ENCODE data around the gene MOV10L1. TPM values are rescaled to one million over a fixed set of nuclear protein-coding genes. Genes with fewer than 3 reads are reported as not detected.

The MOV10L1 gene
- total RNA-seq, 1 experiment from 2014 or later: not detected

- DNase-seq (ENCODE audit: low spot score): no peak
Observed at GRCh38 chr22:50104141-50104544, 14.3 kb downstream of the MOV10L1 start.

GRCh38 chr22:50105208-50106100, 15.6 kb downstream of the MOV10L1 start:
- DNase-seq (ENCODE audit: low spot score): no peak

- DNase-seq (ENCODE audit: low spot score): no peak
Observed at GRCh38 chr22:50107529-50107928, 17.7 kb downstream of the MOV10L1 start.

GRCh38 chr22:50111056-50111455, 21.2 kb downstream of the MOV10L1 start:
- DNase-seq (ENCODE audit: low spot score): no peak

GRCh38 chr22:50112151-50113118, 22.6 kb downstream of the MOV10L1 start:
- DNase-seq (ENCODE audit: low spot score): no peak

GRCh38 chr22:50114221-50115021, 24.6 kb downstream of the MOV10L1 start:
- no peak for DNase-seq (ENCODE audit: low spot score)

DNA sequence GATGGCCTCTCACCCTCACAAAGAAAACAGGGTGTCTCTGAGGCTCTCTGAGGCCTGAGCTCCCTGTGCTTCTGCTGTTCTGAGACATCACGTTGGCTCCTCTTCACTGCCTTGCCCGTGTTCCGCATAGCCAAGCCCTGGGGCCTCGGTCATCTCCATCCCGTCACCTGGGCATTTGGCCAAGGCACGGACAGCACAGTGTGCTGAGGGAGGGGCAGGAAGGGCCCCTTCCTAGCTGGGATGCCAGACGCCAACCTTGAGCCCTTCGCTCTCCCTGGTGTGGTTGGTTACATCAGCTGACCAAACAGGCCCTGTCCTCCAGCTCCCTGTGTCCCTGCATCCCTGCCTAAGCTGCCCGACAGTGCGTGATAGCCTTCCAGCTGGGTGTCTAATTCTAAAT, 25.9 kb downstream of the MOV10L1 start:
- no peak for DNase-seq (ENCODE audit: low spot score)

DNA sequence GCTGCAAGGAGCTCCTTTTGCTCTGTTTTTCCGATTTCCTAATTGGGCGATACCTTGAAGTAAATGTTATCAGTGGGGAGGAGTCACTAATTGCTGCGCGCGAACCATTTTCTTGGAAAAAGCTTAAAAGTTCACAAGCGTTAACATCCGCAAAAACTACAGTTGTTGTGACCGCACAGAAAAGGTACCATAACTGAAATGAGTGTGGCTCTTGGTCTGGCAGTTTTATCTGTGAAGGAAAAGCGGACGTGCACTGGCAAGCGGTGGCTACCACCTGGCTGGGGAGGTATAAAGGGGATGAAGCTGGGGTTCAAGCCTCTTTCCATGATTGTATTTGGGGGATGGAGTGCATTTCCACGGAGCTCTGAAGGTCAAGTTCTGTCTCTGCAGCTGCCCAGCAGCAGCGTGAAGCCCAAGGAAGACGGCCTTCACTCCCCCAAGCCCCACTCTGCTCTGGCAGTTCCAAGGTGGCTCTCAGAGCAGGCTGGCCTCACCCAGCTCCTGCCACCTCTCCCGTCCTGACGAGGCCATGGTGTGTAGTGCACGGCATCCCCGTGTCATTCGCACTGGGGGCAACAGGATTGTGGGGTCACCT, 27.5 kb downstream of the MOV10L1 start:
- no peak for DNase-seq (ENCODE audit: low spot score)

GRCh38 chr22:50118129-50118528, 28.3 kb downstream of the MOV10L1 start:
- DNase-seq (ENCODE audit: low spot score): no peak

- no peak for DNase-seq (ENCODE audit: low spot score)
Observed at GRCh38 chr22:50118557-50119168, 28.9 kb downstream of the MOV10L1 start.

DNA sequence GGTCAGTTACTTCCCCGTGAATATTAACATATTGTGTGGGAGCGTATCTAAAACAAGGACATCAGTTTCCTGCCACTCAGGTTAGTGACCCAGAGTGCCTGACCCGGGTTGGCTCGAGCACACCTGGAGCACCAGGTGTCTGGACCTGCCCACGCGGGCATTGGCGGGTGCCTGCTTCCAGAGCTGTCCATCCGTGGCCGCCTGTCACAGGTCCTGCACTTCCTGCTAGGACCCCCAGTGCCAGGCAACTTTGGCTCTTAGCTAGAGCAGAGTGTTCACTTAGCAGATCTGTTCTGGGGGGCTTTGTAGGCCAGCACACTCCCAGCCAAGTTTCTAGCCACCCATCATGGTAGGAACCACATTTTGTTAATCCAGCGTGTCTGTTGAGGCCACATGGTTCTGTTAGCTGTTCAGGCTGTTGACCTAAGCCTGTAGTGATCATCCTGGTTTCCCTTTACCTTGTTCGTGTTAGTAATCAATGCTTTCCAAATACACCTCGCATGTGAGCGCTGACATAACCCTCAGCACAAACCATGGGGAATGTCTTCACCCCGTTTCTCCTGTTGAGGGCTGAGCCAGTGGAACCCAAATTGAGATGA, 29.5 kb downstream of the MOV10L1 start:
- no peak for DNase-seq (ENCODE audit: low spot score)

GRCh38 chr22:50119768-50120251, 30.0 kb downstream of the MOV10L1 start:
- DNase-seq (ENCODE audit: low spot score): no peak

DNA sequence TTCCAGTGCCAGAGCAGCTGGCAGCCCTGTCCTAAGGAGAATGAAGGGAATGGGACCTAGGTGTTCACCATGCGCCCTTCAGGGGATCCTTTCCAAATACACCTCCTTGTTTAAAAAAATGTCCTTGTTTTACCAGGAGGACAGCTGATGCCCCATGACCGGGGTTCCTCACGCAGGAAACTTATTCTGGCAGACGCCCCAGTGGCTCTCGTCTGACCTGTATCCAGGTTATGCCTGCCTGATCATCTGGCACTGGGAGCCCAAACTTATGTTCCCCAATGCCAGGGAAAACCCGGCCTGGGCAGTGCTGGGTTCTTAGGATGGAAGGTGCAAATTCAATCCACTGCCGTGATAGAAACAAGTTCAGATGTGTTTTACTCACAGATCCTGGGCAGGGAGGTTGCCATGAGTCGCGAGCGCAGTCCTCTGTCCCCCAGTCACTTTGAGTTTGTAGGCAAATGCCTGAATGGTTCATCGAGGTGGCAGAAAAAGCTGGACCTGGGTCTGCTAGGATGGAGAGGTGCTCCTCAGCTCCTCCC, 31.5 kb downstream of the MOV10L1 start:
- DNase-seq (ENCODE audit: low spot score): no peak

DNA sequence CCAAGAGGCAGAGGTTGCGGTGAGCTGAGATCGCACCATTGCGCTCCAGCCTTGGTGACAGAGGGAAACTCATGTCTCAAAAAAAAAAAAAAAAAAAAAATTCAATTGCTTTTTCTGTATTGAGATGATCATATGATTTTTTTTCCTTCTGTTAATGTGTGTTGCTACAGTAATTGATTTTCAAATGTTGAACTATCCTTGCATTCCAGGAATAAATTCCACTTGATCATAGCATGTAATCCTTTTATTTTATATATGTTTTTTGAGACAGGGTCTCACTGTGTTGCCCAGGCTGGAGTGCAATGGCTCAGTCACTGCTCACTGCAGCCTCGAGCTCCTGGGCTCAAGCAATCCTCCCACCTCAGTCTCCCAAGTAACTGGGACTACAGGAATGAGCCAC, 33.3 kb downstream of the MOV10L1 start:
- DNase-seq (ENCODE audit: low spot score): no peak

DNA sequence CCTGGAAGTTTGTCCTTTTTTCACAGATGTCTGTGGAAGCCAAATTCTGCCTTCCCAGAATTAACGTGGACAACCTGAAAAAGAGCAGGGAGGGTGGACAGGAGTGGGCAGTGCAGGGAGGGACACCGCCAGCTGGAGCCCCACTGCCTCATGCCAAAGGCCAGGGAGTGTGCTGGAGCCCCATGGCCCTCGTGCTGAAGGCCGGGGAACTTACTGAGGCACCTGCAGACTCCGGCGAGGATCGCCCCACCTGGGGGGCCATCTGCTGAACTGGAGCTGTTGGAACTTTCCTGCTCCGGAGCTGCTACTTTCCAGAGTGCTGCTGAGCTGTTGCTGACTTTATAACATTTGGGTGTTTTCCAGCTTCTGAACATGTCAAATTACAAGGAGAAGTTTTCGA, 35.2 kb downstream of the MOV10L1 start:
- no peak for DNase-seq (ENCODE audit: low spot score)

GRCh38 chr22:50129121-50129736, 39.4 kb downstream of the MOV10L1 start:
- no peak for DNase-seq (ENCODE audit: low spot score)

DNA sequence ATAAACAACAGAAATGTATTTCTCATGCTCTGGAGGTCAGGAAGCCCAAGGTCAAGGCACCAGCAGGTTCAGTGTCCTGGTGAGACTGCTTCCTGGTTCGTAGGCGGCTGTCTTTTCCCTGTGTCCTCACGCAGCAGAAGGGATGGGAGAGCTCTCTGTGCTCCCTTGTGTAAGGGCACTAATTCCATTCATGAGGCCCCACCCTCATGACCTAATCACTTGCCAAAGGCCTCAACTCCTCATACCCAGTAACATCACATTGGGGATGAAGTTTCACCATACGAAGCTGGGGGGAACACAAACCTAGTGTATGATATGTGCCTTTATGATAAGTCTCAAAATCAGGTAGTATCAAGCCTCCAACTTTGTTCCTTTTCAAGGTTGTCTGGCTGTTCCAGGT, 42.1 kb downstream of the MOV10L1 start:
- DNase-seq (ENCODE audit: low spot score): no peak

DNA sequence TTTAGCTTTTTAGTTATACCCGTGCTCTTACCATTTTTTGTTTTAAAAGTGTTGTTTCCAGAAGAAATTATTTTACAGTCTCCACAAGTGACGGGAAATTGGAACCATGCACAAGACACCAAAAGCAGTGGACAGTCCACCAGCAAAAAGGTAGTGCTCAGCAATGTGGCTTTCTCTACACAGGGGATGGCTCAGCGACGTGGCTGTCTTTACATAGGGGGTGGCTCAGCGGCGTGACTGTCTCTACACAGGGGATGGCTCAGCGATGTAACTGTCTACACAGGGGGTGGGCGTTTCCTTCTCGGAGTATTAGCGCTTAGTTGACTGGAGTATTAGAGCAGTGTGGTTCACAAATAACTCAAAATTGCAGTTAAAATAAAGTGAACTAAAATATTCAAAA, 44.7 kb downstream of the MOV10L1 start:
- no peak for DNase-seq (ENCODE audit: low spot score)

DNA sequence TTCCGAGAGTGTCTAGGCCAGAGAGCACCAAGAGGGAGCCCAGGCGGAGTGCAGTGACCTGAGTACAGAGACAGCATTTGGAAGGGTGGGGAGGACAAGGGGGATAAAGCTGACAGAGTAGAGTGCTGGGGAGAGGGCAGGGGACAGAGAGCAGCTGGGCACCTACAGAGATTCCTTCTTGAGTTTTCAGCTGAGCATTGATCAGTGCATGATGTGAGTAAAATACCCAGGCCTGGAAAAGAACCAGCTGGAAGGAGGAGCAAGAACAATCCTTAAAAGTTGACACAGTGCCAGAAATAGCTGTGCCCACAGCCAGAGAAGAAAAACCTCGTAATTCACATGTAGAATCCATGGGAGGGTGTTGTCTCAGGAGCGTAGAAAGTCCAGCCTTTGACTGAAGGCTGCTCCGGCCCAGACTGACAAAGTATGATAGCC, 46.8 kb downstream of the MOV10L1 start:
- DNase-seq (ENCODE audit: low spot score): no peak

Measured in HT-29 (cell line).